Measurements from ENCODE around the gene ST7. TPM values are rescaled to one million over a fixed set of nuclear protein-coding genes. Genes with fewer than 3 reads are reported as not detected.

Gene ST7
- total and polyA plus RNA-seq, 7 donors, result 6.0 to 12.5 (median 7.3) TPM

- Histone ChIP-seq H3K4me1 (peaks cover 61% of the 10 kb centered on the region), H3K4me3 (peak overlapping the region; percentile 65), H3K9me3 (no peaks in the 10 kb centered on the region), H3K27ac (peak overlapping the region; percentile 80), H3K36me3 (ENCODE audit: insufficient read depth in 1 of 2, low read depth in 1 of 2) (no peaks in the 10 kb centered on the region), H3K27me3 (ENCODE audit: insufficient read depth in 3 of 3, low read length in 2 of 3) (no peaks in the 10 kb centered on the region)
- ATAC-seq, result no peak
- 32 to 44% (median 40%) methylated on average over 2 of the region's 2 CpGs for WGBS, 3 donors
- intact Hi-C loops (cut with DNase I), result no loop called here
- DNase-seq, result no peak
- TF ChIP-seq CTCF (IDR thresholded peaks at IDR 0.05), result no peak
Observed at GRCh38 chr7:117021366-117021765, 68.1 kb downstream of the ST7 start.

- Histone ChIP-seq H3K27ac (peak overlapping the region; percentile 80), H3K27me3 (ENCODE audit: insufficient read depth in 3 of 3, low read length in 2 of 3) (no peaks in the 10 kb centered on the region), H3K9me3 (no peaks in the 10 kb centered on the region), H3K36me3 (ENCODE audit: insufficient read depth in 1 of 2, low read depth in 1 of 2) (no peaks in the 10 kb centered on the region), H3K4me3 (peak overlapping the region; percentile 65), H3K4me1 (peaks cover 60% of the 10 kb centered on the region)
- intact Hi-C loops (cut with DNase I), result no loop called here
- TF ChIP-seq CTCF (IDR thresholded peaks at IDR 0.05), result no peak
- no peak for DNase-seq
- WGBS, 3 donors, result 50 to 68% (median 65%) methylated on average over 5 of the region's 5 CpGs
- ATAC-seq, result no peak
Observed at GRCh38 chr7:117021986-117022385, 68.7 kb downstream of the ST7 start.

GRCh38 chr7:117023325-117023854, 70.1 kb downstream of the ST7 start:
- intact Hi-C loops (cut with DNase I), result no loop called here
- no peak overlapping the region for H3K27ac ChIP-seq
- ATAC-seq (no peak), DNase-seq (no peak)
- H3K4me1 ChIP-seq, result peaks cover 46% of the 10 kb centered on the region
- no peaks in the 10 kb centered on the region for H3K36me3 ChIP-seq (ENCODE audit: insufficient read depth in 1 of 2, low read depth in 1 of 2)
- peak overlapping the region; percentile 65 for H3K4me3 ChIP-seq
- H3K9me3 ChIP-seq, result no peaks in the 10 kb centered on the region
- no peak for TF ChIP-seq CTCF (IDR thresholded peaks at IDR 0.05)
- H3K27me3 ChIP-seq (ENCODE audit: insufficient read depth in 3 of 3, low read length in 2 of 3), result no peaks in the 10 kb centered on the region
- 88 to 94% (median 92%) methylated on average over 5 of the region's 5 CpGs for WGBS, 3 donors

- ATAC-seq, result no peak
Observed at GRCh38 chr7:117024811-117025210, 71.5 kb downstream of the ST7 start.

More at GRCh38 chr7:117024811-117025210, 71.5 kb downstream of the ST7 start:
- TF ChIP-seq CTCF (IDR thresholded peaks at IDR 0.05), result no peak
- intact Hi-C loops (cut with DNase I), result no loop called here
- Histone ChIP-seq H3K4me3 (no peak overlapping the region), H3K27ac (no peak overlapping the region), H3K36me3 (ENCODE audit: insufficient read depth in 1 of 2, low read depth in 1 of 2) (no peaks in the 10 kb centered on the region), H3K27me3 (ENCODE audit: insufficient read depth in 3 of 3, low read length in 2 of 3) (no peaks in the 10 kb centered on the region), H3K4me1 (peaks cover 36% of the 10 kb centered on the region), H3K9me3 (peaks cover 8% of the 10 kb centered on the region)
- no peak for DNase-seq
